Measurements from ENCODE around the gene ELOVL7. TPM values are rescaled to one million over a fixed set of nuclear protein-coding genes. Genes with fewer than 3 reads are reported as not detected.
A peak's percentile ranks its signal among the peaks of the same experiment; 100 is the strongest.
"Not testable (repeated sequence)": the region's sequence is repeated elsewhere in the genome, so short reads cannot be mapped to it uniquely, and the experiment has no call there.

Gene ELOVL7
- total and polyA plus RNA-seq, 2 experiments from 2014 or later: 15.2 to 41.8 TPM

- Histone ChIP-seq H3K4me3 (no peak overlapping the region), H3K4me2 (no peak overlapping the region), H3K27ac (no peak overlapping the region), H3K9me3 (ENCODE audit: low read depth) (no peaks in the 10 kb centered on the region), H3K79me2 (no peaks in the 10 kb centered on the region), H2AFZ (no peak overlapping the region), H3K36me3 (replicated peaks; ENCODE audit: insufficient read depth, low read depth) (no peaks in the 10 kb centered on the region), H3K4me1 (ENCODE audit: insufficient read depth) (no peaks in the 10 kb centered on the region), H3K27me3 (no peaks in the 10 kb centered on the region), H4K20me1 (ENCODE audit: insufficient read depth, poor library complexity, severe bottlenecking) (no peaks in the 10 kb centered on the region), H3K9me2 (replicated peaks; ENCODE audit: insufficient read depth) (no peaks in the 10 kb centered on the region)
- DNase-seq (ENCODE audit: low spot score): no peak
- TF ChIP-seq, protein P1, sequence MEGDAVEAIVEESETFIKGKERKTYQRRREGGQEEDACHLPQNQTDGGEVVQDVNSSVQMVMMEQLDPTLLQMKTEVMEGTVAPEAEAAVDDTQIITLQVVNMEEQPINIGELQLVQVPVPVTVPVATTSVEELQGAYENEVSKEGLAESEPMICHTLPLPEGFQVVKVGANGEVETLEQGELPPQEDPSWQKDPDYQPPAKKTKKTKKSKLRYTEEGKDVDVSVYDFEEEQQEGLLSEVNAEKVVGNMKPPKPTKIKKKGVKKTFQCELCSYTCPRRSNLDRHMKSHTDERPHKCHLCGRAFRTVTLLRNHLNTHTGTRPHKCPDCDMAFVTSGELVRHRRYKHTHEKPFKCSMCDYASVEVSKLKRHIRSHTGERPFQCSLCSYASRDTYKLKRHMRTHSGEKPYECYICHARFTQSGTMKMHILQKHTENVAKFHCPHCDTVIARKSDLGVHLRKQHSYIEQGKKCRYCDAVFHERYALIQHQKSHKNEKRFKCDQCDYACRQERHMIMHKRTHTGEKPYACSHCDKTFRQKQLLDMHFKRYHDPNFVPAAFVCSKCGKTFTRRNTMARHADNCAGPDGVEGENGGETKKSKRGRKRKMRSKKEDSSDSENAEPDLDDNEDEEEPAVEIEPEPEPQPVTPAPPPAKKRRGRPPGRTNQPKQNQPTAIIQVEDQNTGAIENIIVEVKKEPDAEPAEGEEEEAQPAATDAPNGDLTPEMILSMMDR (IDR thresholded peaks at IDR 0.05; ENCODE audit: poor library complexity): no peak
- no peak for TF ChIP-seq EZH2phosphoT487 (IDR thresholded peaks at IDR 0.05; ENCODE audit: low read depth, severe bottlenecking, unreplicated experiment)
- TF ChIP-seq EZH2 (IDR thresholded peaks at IDR 0.05; ENCODE audit: borderline replicate concordance): no peak
- WGBS (ENCODE audit: low lambda C conversion rate, missing lambda C conversion rate): 89% methylated on average over 3 of the region's 3 CpGs
Measured at GRCh38 chr5:60718166-60718892, 125.7 kb downstream of the ELOVL7 start.

DNA sequence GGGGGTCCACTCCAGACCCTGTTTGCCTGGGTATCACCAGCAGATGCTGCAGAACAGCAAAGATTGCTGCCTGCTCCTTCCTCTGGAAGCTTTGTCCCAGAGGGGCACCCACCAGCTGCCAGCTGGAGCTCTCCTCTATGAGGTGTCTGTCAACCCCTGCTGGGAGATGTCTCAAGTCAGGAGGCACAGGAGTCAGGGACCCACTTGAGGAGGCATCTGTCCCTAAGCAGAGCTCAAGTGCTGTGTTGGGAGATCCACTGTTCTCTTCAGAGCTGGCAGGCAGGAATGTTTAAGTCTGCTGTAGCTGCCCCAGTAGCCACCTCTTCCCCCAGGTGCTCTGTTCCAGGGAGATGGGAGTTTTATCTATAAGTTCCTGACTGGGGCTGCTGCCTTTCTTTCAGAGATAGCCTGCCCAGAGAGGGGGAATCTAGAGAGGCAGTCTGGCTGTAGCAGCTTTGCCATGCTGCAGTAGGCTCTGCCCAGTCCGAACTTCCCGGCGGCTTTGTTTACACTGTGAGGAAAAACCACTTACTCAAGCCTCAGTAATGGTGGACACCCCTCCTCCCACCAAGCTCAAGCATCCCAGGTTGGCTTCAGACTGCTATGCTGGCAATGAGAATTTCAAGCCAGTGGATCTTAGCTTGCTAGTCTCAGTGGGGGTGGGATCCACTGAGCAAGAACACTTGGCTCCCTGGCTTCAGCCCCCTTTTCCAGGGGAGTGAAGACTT lies 128.7 kb downstream of the ELOVL7 start:
- H3K79me2 ChIP-seq; H3K4me1 ChIP-seq (ENCODE audit: insufficient read depth); H3K27me3 ChIP-seq; DNase-seq (ENCODE audit: low spot score); H3K4me3 ChIP-seq; H4K20me1 ChIP-seq (ENCODE audit: insufficient read depth, poor library complexity, severe bottlenecking); H3K9me3 ChIP-seq (ENCODE audit: low read depth); H3K4me2 ChIP-seq; H3K9me2 ChIP-seq (replicated peaks; ENCODE audit: insufficient read depth); H2AFZ ChIP-seq; H3K27ac ChIP-seq; H3K36me3 ChIP-seq (replicated peaks; ENCODE audit: insufficient read depth, low read depth): not testable (repeated sequence)
- WGBS (ENCODE audit: low lambda C conversion rate, missing lambda C conversion rate): 74% methylated on average over 3 of the region's 3 CpGs

DNA sequence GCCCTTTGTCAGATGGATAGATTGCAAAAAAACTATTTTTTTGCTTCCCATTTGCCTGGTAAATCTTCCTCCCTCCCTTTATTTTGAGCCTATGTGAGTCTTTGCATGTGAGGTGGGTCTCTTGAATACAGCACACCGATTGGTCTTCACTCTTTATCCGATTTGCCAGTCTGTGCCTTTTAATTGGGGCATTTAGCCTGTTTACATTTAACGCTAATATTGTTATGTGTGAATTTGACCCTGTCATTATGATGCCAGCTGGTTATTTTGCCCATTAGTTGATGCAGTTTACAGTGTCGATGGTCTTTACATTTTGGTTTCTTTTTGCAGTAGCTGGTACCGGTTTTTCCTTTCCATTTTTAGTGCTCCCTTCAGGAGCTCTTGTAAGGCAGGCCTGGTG lies 131.1 kb downstream of the ELOVL7 start:
- no peaks in the 10 kb centered on the region for H3K9me3 ChIP-seq (ENCODE audit: low read depth)

GRCh38 chr5:60711892-60712291 lies 132.2 kb downstream of the ELOVL7 start:
- H3K27ac ChIP-seq; H3K27me3 ChIP-seq; H3K9me2 ChIP-seq (replicated peaks; ENCODE audit: insufficient read depth); H3K36me3 ChIP-seq (replicated peaks; ENCODE audit: insufficient read depth, low read depth); H3K79me2 ChIP-seq; H3K4me3 ChIP-seq; H4K20me1 ChIP-seq (ENCODE audit: insufficient read depth, poor library complexity, severe bottlenecking); H3K4me2 ChIP-seq; DNase-seq (ENCODE audit: low spot score); H3K4me1 ChIP-seq (ENCODE audit: insufficient read depth); H3K9me3 ChIP-seq (ENCODE audit: low read depth); H2AFZ ChIP-seq: not testable (repeated sequence)
- WGBS (ENCODE audit: low lambda C conversion rate, missing lambda C conversion rate): 78% methylated on average over 3 of the region's 3 CpGs

More for the DNA sequence above, 131.1 kb downstream of the ELOVL7 start:
- H2AFZ ChIP-seq: no peak overlapping the region
- 90% methylated on average over 5 of the region's 5 CpGs for WGBS (ENCODE audit: low lambda C conversion rate, missing lambda C conversion rate)
- no peaks in the 10 kb centered on the region for H3K4me1 ChIP-seq (ENCODE audit: insufficient read depth)
- H4K20me1 ChIP-seq (ENCODE audit: insufficient read depth, poor library complexity, severe bottlenecking): no peaks in the 10 kb centered on the region
- no peak for TF ChIP-seq EZH2 (IDR thresholded peaks at IDR 0.05; ENCODE audit: borderline replicate concordance)
- H3K36me3 ChIP-seq (replicated peaks; ENCODE audit: insufficient read depth, low read depth): no peaks in the 10 kb centered on the region
- no peak overlapping the region for H3K4me3 ChIP-seq
- no peak for DNase-seq (ENCODE audit: low spot score)
- H3K4me2 ChIP-seq: no peak overlapping the region
- no peaks in the 10 kb centered on the region for H3K9me2 ChIP-seq (replicated peaks; ENCODE audit: insufficient read depth)
- no peaks in the 10 kb centered on the region for H3K27me3 ChIP-seq
- H3K27ac ChIP-seq: no peak overlapping the region
- no peaks in the 10 kb centered on the region for H3K79me2 ChIP-seq

DNA sequence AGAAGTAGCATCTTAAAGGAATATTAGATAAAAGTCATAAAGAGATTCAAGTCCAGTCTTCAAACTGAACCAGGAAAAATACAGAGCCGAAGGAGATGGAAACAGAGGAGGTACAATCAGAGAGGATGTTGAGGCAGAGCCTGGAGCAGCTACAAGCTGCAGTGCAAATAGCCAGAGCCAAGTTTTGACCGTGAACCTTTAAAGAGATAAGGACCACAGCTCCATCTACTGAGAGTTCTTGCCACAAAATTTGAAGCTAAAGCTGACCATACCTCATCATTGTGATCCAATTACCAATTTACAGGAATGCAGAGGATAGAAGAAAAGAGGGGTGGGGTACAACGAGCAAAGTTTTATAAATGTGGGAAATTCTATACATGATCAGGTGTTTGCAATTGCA lies 133.7 kb downstream of the ELOVL7 start:
- no peak overlapping the region for H3K4me3 ChIP-seq
- H4K20me1 ChIP-seq (ENCODE audit: insufficient read depth, poor library complexity, severe bottlenecking): no peaks in the 10 kb centered on the region
- H3K9me3 ChIP-seq (ENCODE audit: low read depth): no peaks in the 10 kb centered on the region
- H3K4me2 ChIP-seq: no peak overlapping the region
- no peaks in the 10 kb centered on the region for H3K79me2 ChIP-seq
- no peak overlapping the region for H3K27ac ChIP-seq
- peak; percentile 8 for DNase-seq (ENCODE audit: low spot score)
- TF ChIP-seq, protein P1 (IDR thresholded peaks at IDR 0.05; ENCODE audit: poor library complexity): no peak
- TF ChIP-seq EZH2 (IDR thresholded peaks at IDR 0.05; ENCODE audit: borderline replicate concordance) (no peak), EZH2phosphoT487 (IDR thresholded peaks at IDR 0.05; ENCODE audit: low read depth, severe bottlenecking, unreplicated experiment) (no peak)
- no peaks in the 10 kb centered on the region for H3K27me3 ChIP-seq
- WGBS (ENCODE audit: low lambda C conversion rate, missing lambda C conversion rate): 63% methylated on average over 3 of the region's 3 CpGs
- H3K9me2 ChIP-seq (replicated peaks; ENCODE audit: insufficient read depth): no peaks in the 10 kb centered on the region
- H3K36me3 ChIP-seq (replicated peaks; ENCODE audit: insufficient read depth, low read depth): no peaks in the 10 kb centered on the region
- no peak overlapping the region for H2AFZ ChIP-seq
- no peaks in the 10 kb centered on the region for H3K4me1 ChIP-seq (ENCODE audit: insufficient read depth)

Measured in hepatocyte (in vitro differentiated cells).